SK-N-SH treated with all-trans-retinoic acid at 6 μM for 48 hours (cell line): ENCODE data around the gene KCNT1.

ENCODE experiments used
- CREB5 ChIP-seq: fragments of 250-450 bp; sonication (Bioruptor Pico); IDR thresholded peaks from 2 replicates; pipeline ENCODE4 v1.5.1; 2020; ENCODE audit warnings: low read depth, mild to moderate bottlenecking, moderate library complexity
- PATZ1 ChIP-seq: fragments of 250-450 bp; sonication (Bioruptor Pico); IDR thresholded peaks from 2 replicates; pipeline ENCODE4 v1.8.0; 2020; ENCODE audit warnings: mild to moderate bottlenecking, moderate library complexity, borderline replicate concordance
- SNAI2 ChIP-seq: fragments of 250-450 bp; sonication (Bioruptor Pico); IDR thresholded peaks from 2 replicates; pipeline ENCODE4 v1.5.0; 2020; ENCODE audit warnings: mild to moderate bottlenecking, moderate library complexity
- ZFP3 ChIP-seq: fragments of 250-450 bp; sonication (Bioruptor Pico); IDR thresholded peaks from 2 replicates; pipeline ENCODE4 v1.5.0; 2020; ENCODE audit warnings: mild to moderate bottlenecking, moderate library complexity

GRCh38 chr9:135671591-135672041 is 30.4 kb upstream of the KCNT1 start:
- TF ChIP-seq ZFP3 (no peak), PATZ1 (no peak), CREB5 (no peak), SNAI2 (no peak)
